ENCODE results near the gene ANKRD10.

DNA sequence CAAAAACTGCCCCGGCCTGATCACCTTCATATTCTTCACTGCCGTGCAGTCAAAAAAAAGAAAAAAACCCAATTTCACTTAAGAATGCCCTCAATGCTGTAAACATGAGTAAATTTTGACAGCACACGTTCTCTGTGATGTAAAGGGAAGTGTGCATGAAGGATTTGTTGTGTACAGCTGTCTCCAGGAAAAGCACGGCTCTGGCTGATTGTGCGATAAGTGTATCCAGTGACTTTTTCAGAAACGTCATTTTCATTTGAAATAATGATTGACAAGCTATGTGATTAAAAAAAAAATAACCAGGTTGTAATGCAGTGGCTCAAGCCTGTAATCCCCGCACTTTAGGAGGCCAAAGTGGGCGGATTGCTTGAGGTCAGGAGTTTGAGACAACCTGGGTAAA, 39.6 kb downstream of the ANKRD10 start:
- TF ChIP-seq ZNF121 (CRISPR knock-in tag; IDR thresholded peaks at IDR 0.05) (no peak), CREB1 (CRISPR knock-in tag; IDR thresholded peaks at IDR 0.05) (no peak)
